ENCODE data around the gene CNPY4.
A peak's percentile ranks its signal among the peaks of the same experiment; 100 is the strongest.
"Not testable (repeated sequence)": the region's sequence is repeated elsewhere in the genome, so short reads cannot be mapped to it uniquely, and the experiment has no call there.

CNPY4 gene

DNA sequence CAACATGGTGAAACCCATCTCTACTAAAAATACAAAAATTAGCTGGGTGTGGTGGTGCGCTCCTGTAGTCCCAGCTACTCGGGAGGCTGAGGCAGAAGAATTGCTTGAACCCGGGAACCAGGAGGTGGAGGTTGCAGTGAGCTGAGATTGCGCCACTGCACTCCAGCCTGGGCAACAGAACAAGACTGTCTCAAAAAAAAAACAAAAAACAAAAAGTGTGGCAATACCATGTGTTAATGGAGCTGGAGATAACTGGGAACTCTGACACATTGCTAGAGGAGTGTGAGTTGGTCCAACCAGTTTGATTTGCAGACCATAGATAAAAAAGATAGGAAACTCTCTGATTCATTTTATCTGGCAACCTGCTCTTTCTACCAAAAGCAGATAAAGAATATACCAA is 26.9 kb downstream of the CNPY4 start:
- DNase-seq (ENCODE audit: extremely low read depth in 1 of 2, low read depth in 1 of 2): not testable (repeated sequence)

DNA sequence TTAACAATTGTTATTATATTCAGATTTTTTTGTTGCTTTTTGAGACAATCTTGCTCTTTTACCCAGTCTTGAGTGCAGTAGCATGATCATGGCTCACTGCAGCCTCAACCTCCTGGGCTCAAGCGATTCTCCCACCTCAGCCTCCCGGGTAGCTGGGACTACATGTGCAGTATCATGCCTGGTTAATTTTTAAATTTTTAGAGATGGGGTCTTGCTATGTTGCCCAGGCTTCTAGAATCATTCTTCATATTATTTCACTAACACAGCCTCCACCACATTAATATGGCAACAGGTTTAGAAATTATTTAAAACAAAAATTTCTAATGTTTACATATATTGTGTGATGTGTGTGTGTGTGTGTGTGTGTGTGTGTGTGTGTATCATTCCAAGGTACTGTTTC is 27.8 kb downstream of the CNPY4 start:
- DNase-seq (ENCODE audit: extremely low read depth in 1 of 2, low read depth in 1 of 2): no peak

DNA sequence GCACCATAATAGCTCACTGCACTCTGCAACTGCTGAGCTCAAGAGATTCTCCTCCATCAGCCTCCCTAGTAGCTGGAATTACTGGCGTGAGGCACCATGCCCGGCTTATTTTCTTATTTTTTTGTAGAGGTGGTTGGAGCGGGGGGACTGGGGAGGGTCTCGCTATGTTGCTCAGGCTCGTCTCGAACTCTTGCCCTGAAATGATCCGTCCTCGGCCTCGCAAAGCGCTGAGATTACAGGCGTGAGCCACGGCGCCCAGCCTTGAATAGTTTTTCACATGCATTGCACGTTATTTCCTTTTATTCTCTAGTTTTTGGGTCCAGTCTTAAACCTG is 28.8 kb downstream of the CNPY4 start:
- DNase-seq (ENCODE audit: extremely low read depth in 1 of 2, low read depth in 1 of 2): no peak

DNA sequence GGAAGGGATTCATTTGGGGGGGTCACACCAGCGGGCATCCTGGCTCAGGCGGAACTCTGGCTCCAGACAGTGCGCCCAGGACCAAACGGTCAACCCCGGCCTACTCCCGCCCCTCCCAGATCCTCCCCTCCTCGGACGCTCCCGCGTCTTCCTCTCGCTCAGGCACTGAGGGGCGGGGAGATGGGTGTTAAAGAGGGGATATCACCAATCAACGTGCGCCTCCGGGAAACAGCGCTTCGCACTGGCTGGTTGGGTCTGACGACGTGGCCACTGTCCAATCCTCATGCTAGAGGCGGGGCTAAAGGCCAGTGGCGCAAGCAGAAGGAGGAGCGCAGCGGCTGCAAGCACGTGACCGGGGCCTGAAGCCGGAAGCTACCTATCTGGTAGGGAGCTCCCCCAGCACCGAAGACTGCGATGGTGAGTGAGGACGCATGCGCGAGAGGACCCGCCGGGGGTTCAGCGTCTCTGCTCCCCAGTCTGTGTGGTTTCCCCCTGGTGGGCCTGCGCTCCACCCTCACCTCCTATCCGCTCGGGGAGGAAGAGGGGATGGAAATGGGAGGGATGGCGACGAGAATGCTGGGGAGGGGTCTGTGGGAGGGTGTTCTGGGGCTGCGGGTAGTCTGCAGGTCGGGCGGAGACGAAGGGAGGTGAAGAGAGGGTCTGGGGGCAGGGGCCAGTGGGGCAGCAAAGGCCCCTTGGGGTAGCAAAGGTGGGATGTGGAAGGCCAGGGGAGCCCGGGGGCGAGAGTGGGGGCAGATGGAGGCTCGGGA is 29.3 kb downstream of the CNPY4 start, which contains the start of gene LAMTOR4:
TSS of gene LAMTOR4 (plus strand) at position 360 of the 770 bp plus-strand sequence. CDS start at position 415, 55 bp downstream.
- DNase-seq (ENCODE audit: extremely low read depth in 1 of 2, low read depth in 1 of 2): peak; percentile 93 to 98

DNA sequence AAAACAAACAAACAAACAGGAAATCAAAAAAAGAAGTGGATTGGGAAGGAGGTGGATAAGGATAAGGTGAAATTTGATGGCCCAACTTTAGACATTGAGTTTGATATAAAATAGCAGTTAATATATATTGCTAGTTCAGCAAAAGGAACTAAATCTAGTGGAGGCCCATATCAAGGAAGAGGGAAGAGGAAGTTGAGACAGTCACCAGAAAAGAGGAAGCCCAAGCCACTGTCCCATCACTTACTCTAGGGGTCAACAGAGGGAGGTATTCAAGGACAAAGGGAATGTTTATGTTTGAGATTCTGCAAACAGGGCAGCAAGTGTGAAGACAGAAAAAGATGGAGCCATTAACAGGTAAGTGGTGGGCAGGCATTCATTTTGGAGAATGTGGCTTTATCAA is 33.0 kb downstream of the CNPY4 start:
- DNase-seq (ENCODE audit: extremely low read depth in 1 of 2, low read depth in 1 of 2): no peak

DNA sequence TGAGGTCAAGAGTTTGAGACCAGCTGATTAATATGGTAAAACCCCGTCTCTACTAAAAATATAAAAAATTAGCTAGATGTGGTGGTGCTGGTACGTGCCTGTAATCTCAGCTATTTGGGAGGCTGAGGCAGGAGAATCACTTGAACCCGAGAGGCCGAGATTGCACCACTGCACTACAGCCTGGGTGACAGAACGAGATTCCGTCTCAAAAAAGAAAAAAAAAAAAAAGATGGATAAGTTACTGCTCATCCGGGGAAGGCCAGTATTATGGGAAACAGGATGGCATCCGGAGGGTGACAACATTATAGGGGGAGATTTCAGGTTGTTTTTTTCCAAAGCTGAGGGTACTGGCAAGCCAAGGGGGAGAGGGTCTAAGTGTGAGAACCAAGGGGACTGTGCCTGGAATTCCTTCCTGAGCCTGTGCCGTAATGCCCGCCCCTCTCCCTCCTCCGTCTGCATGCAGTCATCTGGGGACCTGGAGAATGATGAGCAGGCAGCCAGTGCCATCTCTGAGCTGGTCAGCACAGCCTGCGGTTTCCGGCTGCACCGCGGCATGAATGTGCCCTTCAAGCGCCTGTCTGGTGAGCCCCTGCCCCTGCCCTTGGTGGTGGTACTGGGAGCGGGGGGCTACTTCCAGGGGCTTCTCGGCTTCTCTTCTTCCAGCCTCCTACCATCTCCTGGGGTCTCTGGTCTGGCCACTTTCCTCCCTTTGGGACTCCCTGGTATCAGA is 33.7 kb downstream of the CNPY4 start:
- DNase-seq (ENCODE audit: extremely low read depth in 1 of 2, low read depth in 1 of 2): no peak

DNA sequence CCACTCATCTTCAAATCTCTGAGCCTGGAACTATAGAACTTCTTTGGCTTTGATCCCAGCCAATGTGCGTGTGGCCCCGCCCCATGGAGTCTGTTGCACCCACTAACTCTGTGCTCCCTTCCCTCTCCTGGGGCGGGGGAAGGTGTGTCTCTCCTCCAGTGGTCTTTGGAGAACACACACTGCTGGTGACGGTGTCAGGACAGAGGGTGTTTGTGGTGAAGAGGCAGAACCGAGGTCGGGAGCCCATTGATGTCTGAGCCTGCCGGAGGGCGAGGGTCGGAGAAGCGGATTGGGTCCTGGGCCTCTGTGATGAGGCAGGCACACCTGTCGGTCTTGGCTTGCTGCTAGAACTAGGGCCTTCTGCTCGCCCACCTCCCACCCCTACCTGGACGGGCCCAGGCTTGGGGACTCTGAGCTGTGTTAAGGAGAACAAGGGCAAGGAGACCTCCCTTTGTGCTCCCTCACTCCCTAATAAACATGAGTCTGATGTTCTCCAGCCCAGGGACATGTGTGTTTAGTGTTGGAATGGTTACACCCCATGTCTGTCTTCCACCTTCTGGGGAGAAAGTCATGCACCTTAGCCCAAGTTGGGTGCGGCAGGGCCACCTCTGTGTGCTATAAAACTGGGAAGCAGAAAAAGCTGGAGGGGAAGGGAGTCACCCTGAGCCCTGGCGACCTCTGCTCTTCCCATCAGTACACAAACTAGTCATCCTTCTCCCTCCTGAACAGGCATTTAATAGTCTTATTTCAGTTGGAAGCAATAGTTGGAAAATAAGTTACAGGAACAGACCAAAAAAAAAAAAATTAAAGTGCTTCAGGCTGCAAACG is 34.5 kb downstream of the CNPY4 start:
- DNase-seq (ENCODE audit: extremely low read depth in 1 of 2, low read depth in 1 of 2): no peak

DNA sequence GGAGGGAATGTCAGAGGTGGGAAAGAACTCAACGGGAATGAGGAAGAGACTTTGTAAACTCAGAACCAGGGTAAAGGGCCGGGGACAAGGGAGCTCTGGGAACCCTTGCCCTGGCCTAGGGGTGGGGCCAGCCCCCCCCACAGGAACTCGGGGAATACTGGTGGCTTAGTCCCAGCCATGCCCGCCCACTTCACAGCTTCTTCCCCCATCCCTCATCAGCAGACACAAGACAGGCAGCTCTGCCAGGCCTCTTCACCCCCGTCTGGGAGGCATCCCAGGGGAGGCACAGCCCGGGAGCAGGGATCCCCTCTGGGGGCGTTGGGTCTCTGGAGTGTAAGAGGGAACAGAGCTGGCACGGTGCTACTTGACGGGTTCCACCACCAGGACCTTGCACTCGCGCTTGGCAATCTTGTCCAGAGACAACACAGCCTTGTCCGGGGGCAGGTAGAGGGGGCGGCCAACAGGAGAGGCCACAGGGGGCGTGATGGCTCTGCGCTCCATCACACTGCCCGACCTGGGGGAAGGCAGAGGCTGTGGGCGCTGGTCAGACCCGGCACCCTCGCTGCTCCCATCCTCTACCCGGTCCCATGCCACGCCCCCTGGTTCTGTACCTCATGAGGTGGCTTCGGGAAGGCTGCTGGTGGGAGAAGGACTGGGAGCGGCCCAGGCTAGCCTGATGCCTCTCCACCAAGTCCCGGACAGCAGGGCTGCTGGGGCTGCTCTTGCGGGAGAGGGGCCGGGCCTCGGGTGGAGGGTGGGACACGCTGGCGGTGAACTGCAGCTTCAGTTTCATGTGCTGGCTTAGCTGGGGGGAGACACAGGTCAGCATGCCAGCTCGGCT is 35.4 kb downstream of the CNPY4 start:
- no peak for DNase-seq (ENCODE audit: extremely low read depth in 1 of 2, low read depth in 1 of 2)

DNA sequence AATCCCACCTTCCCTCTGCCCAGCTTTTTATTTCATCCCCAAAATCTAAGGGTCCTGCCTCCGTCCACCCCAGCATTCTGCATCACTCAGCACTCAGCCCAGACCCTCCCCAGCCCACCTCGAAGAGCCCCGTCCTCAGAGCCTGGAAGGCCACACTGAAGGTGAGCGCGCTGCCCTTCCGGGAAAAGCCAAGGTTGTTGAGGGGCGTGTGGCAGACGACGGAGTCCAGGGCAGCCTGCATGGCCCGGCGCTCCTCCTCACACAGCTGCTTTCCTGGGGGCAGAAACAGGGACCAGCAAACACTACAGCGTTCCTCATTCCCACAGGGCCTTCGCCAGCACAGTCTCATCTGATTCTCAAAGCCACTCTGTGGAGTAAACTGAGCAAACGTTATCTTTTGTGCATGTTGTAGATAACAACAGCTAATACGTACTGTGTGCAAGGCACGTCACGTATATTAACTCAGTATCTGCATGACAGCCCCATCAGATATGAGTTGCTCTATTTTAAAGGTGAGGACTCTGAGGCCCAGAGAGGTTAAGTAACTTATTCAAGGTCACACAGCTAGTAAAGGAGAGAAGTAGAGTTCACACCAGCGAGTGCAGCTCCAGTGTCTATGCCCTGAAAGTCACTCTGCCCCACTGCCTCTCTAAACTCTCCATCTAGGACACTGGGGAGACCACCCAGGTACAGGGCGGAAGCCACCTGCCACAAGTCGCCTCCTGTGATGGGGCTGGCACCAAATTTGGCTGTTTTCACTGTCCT is 36.3 kb downstream of the CNPY4 start:
- no peak for DNase-seq (ENCODE audit: extremely low read depth in 1 of 2, low read depth in 1 of 2)

DNA sequence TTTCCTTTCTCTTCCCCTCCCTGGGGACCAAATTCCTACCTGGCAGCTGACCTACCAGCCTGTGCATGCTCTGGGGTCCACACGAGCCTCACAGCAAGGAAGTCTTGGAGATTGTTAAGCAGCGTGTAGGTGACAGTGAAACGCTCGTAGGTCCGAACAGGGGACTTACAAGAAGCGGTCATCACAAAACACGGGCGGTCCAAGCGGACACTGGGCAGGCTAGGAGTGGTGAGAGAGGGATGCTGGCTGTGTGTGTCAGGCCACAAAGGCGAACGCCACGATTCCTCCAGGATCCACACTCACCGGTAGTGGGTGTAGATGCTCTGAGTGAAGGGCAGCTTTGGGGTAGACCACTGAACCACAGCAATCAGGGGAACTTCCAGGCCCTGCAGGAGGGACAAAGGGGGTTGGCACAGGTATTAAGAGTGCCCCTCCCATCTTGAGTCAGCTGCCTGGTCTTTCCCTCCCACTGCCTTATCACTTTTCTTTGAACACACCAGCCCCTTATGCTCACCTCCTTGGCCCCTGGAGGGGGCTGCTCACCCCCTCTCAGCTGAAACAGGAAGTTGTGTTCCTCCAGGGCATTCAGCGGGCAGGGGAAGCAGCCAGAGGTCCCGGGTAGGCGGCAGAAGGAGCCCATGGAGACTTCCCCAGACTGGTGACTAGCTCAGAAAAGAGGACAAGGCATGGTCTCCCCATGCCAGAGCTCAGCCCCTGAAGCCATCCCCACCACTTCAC is 37.1 kb downstream of the CNPY4 start:
- DNase-seq (ENCODE audit: extremely low read depth in 1 of 2, low read depth in 1 of 2): no peak

DNA sequence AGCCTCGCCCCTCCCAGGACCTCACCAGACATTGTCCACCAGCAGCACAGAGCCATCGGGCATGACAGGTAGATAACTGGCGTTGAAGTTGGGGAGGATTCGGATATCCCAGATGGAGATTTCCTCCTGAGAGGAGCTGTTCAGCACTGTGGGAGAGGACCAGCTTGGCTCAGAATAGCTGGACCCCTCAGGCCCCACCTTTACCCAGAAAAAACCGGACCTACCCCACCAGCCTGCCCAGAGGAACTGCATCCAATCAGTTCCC is 37.6 kb downstream of the CNPY4 start:
- no peak for DNase-seq (ENCODE audit: extremely low read depth in 1 of 2, low read depth in 1 of 2)

DNA sequence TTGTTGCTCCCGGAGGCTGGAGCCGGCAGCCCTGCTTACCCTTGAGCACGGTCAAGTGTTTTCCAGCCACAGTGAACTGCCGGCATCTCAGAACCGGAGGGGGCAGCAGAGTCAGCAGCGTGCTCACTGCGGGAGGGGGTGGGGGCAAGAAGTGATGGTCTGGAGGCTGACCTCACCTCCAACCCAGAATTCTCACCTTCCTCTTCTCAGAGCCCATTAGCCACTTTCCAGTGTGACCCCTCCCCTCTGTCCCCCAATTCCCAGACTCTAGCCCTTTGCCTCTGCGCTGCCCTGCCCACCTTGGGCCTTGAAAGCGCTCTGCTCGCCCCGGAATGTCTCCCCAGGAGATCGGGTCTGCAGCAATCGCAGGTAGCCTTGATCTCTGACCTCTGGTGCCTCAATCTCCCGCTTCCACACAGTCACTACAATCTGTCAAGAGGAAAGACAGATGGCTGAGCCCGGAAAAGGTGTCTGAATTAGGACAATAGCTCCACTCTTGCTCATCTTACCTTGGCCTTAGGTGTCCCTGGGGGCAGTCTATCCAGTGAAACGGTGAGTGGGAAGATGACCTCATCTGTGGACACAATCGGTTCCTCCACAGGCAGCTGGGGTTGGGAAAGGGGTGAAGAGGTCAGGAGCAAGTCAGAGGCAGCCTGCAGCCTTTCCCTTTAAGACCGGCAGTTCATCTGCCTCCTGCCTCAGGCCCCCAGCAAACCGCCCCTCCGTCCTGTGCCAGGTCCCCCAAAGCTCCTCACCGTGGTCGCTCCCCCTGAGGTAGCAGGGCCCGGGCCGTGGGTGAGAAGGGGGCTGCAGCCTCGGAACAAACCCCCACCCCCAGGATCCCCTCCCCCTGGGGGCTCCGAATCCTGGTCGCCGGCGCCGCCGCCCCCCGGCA is 38.1 kb downstream of the CNPY4 start:
- no peak for DNase-seq (ENCODE audit: extremely low read depth in 1 of 2, low read depth in 1 of 2)

DNA sequence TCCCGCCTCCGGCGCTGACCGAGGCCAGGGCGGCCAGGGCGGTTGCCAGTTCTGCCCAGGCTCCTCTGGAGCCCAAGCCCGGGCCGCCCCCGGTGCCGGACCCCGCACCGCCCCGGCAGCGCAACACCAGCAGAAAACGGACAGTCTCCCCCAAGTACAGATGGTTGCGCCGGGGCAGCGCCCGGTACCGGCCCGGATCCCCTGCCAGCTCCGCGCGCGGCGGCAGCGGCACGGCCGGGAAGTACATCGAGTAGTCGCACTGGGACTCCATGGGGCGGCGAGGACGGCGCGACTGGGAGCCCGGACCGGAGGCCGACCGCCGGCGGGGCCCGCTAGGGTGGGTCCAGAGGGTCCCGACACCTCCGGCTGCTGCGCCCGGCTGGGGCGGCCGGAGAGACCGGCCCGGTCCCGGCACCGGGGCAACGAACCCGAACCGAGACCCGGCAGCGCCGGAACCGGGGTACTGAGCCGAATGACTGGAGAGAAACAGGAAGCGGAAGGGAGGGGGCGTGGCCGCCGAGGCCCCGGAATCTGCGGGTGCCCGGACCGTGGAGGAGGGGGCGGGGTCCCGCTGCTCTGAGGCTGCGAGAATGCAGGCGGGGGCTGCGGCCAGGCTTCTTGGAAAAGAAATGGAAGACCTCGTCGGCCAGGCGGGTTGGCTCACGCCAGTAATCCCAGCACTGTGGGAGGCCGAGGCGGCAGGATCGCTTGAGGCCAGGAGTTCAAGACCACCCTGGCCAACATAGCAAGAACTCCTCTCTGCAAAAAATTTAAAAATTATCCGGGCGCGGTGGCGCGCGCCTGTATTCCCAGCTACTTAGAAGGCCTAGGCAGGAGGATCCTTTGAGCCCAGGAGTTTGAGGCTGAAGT is 39.0 kb downstream of the CNPY4 start, which contains the start of gene TRAPPC14:
TSS of gene TRAPPC14 (minus strand) at position 495 of the 870 bp plus-strand sequence. CDS start at position 271, 224 bp downstream.
- DNase-seq (ENCODE audit: extremely low read depth in 1 of 2, low read depth in 1 of 2): peak; percentile 73 to 87

DNA sequence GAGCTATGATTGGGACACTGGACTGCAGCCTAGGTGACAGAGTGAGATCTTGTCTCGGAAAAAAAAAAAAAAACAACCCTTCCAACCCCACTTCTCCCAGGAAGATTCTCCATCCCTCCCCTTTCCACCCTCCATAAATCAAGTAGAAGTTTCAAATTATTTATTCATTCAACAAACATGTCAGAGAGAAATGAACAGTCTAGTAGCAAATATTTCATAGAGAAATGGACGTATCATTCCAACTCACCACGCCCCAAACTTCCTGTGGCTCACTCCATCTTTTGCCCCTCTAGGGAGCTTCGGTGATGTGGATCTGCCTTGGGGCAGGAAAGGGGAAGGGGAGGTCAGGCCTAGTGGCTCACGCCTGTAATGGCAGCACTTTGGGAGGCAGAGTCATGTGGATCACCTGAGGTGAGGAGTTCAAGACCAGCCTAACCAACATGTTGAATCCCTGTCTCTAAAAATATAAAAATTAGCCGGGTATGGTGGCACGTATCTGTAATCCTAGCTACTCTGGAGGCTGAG is 39.7 kb downstream of the CNPY4 start:
- DNase-seq (ENCODE audit: extremely low read depth in 1 of 2, low read depth in 1 of 2): no peak

DNA sequence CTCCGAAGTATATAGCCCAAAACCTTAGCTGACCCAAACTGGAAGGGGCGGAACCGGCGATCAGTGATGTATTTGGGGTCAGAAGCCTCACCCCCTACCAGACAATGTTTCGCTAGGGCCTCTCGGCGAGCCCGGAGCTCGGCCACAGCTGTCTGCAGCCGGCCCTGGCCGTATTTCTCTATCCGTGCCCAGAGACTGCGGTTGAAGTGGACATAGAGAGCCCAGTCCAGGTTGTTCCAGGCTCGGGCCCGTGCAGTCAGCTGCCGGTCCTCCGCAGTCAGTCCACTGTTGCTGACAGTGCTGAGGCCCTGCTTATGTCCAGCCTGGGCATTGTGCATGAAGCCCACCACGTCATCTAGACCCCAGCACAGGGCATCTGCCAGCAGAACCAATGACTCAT is 40.6 kb downstream of the CNPY4 start:
- DNase-seq (ENCODE audit: extremely low read depth in 1 of 2, low read depth in 1 of 2): no peak

DNA sequence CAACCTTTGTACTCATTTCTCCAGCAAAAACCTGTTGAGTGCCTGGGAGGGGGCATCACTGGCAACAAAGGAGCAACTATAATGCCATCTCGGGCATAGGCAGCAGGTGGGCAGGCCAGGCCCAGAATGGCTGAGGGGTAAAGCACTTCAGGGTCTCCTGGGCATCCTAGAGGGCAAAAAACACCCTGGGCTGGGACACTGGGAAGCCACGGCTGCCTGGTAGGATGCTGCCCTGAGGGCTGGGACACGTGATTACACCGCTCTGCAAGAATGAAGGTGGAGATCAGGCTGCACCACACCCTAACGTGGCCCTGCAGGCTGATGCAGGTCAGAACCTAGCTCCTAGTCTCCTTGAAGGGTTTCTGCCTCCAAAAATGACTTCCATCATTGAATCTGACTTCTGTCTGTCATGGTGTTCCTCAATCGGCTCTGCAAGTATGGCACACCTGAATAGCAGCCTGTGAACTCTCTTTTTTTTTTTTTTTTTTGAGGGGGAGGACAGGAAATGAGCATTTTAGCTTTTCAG is 43.6 kb downstream of the CNPY4 start:
- no peak for DNase-seq (ENCODE audit: extremely low read depth in 1 of 2, low read depth in 1 of 2)

DNA sequence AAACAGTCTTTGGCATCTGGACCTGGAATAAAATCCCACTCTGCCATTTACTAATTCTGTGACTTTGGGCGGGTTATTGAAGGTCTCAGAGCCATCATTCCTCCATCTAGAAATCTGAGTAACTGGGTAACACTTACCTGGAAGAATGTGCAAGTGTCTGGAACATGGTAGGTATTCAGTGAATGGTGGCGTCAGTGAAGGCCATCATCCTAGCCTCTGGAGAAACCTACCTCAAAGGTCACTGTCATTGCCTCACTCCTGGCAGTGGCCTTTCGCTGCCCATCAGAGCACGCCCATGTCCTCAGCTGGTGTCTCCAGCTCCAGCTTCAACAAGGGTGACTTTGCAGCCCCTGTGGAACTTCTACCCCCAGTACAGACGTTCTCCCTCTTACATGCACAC is 44.4 kb downstream of the CNPY4 start:
- no peak for DNase-seq (ENCODE audit: extremely low read depth in 1 of 2, low read depth in 1 of 2)

Measured in activated CD8-positive, alpha-beta memory T cell treated with anti-CD3 and anti-CD28 coated beads for 1 hour (primary cell).